Lung (tissue), 12 donors: ENCODE measurements around the gene ALOX12. TPM values are rescaled to one million over a fixed set of nuclear protein-coding genes. Genes with fewer than 3 reads are reported as not detected.
A peak's percentile ranks its signal among the peaks of the same experiment; 100 is the strongest.

Experiments
- ATAC-seq: fragments of 200-7000 bp; cut with Tn5 transposase; one replicate; pipeline ENCODE4 v1.9.1; 2020; ENCODE audit warnings: moderate number of reproducible peaks; ENCODE audit not compliant: insufficient read depth, low FRiP score
- DNase-seq, 3 donors: peaks; one replicate each; pipeline ENCODE4 v3.0.0-alpha.2; 2013 to 2017
- H3K27ac ChIP-seq, 2 donors: one replicate each; pipeline ENCODE4 v1.5.1; 2013; ENCODE audit warnings: mild to moderate bottlenecking in 2 of 2, moderate library complexity in 2 of 2, control low read depth in 1 of 2, inconsistent platforms in 1 of 2, low read depth in 1 of 2, low read length in 1 of 2
- H3K27me3 ChIP-seq, 3 donors: one replicate each; pipeline ENCODE4 v1.5.1; 2013; ENCODE audit warnings: low read length in 2 of 3; ENCODE audit not compliant: control insufficient read depth in 3 of 3, insufficient read depth in 3 of 3
- H3K36me3 ChIP-seq, 4 donors: one replicate each; pipeline ENCODE4 v1.5.1; 2013; ENCODE audit warnings: low read length in 4 of 4, mild to moderate bottlenecking in 1 of 4, moderate library complexity in 1 of 4; ENCODE audit not compliant: control insufficient read depth in 4 of 4, insufficient read depth in 4 of 4
- H3K4me1 ChIP-seq, 5 donors: one replicate each; pipeline ENCODE4 v1.5.1; 2013; ENCODE audit warnings: low read length in 5 of 5, mild to moderate bottlenecking in 2 of 5, moderate library complexity in 1 of 5; ENCODE audit not compliant: control insufficient read depth in 5 of 5, insufficient read depth in 5 of 5
- H3K4me3 ChIP-seq: one replicate; pipeline ENCODE4 v1.5.1; 2013; ENCODE audit warnings: mild to moderate bottlenecking, control low read depth, moderate library complexity
- H3K9ac ChIP-seq, 2 donors: one replicate each; pipeline ENCODE4 v1.5.1; 2013; ENCODE audit warnings: low read length in 2 of 2, control low read depth in 1 of 2; ENCODE audit not compliant: insufficient read depth in 1 of 2
- H3K9me3 ChIP-seq, 4 donors: one replicate each; pipeline ENCODE4 v1.5.1; 2013; ENCODE audit warnings: low read length in 3 of 4, mild to moderate bottlenecking in 1 of 4, moderate library complexity in 1 of 4; ENCODE audit not compliant: control insufficient read depth in 4 of 4, insufficient read depth in 3 of 4
- WGBS, 2 donors: extraction: QIAGEN DNeasy Blood & Tissue Kit; methylation state at CpG; one replicate each; pipeline ENCODE4 v1.1.7; 2013; 5-methylcytosine and 5-hydroxymethylcytosine counted together
- polyA plus RNA-seq, 2 donors: library from polyadenylated mRNA; stranded (reverse); fragments of 200-250 nt; gene quantifications; one replicate each; pipeline ENCODE4 v1.2.1, GENCODE V29; 2013
- total RNA-seq, 2 donors: library from RNA; depleted of rRNA in 1 of 2; stranded (reverse); fragments of >200 nt in 1 of 2; gene quantifications; one replicate each; pipeline ENCODE4 v1.2.1, GENCODE V29; 2014 to 2021
- TF ChIP-seq, protein P1 (sequence below): IDR thresholded peaks from 2 replicates; pipeline ENCODE4 v1.5.1; 2012; ENCODE audit warnings: mild to moderate bottlenecking; ENCODE audit errors: control extremely low read depth, extremely low read depth
- donor health status: control.
- donor health status: control.
- donor health status: Bipolar disorder and iron deficiency.
- donor health status: healthy.
- donor health status: DM: yes; HTN: yes; CAD: no.

The ALOX12 gene
- total and polyA plus RNA-seq, 4 donors = 0.21 to 0.95 (median 0.45) TPM

GRCh38 chr17:7018331-7018964 lies 22.6 kb downstream of the ALOX12 start:
- H3K4me1 ChIP-seq = peaks cover 9 to 64% (median 11%) of the 10 kb centered on the region in 5 donors
- peaks cover 0 to 17% (median 14%) of the 10 kb centered on the region in 3 donors for H3K27me3 ChIP-seq
- peak overlapping the region; percentile 88 to 95 for H3K27ac ChIP-seq
- WGBS, 2 donors = 63 to 86% methylated on average over 10 of the region's 10 CpGs
- TF ChIP-seq, protein P1, sequence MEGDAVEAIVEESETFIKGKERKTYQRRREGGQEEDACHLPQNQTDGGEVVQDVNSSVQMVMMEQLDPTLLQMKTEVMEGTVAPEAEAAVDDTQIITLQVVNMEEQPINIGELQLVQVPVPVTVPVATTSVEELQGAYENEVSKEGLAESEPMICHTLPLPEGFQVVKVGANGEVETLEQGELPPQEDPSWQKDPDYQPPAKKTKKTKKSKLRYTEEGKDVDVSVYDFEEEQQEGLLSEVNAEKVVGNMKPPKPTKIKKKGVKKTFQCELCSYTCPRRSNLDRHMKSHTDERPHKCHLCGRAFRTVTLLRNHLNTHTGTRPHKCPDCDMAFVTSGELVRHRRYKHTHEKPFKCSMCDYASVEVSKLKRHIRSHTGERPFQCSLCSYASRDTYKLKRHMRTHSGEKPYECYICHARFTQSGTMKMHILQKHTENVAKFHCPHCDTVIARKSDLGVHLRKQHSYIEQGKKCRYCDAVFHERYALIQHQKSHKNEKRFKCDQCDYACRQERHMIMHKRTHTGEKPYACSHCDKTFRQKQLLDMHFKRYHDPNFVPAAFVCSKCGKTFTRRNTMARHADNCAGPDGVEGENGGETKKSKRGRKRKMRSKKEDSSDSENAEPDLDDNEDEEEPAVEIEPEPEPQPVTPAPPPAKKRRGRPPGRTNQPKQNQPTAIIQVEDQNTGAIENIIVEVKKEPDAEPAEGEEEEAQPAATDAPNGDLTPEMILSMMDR = no peak
- peak overlapping the region in 1 of 2 donors; percentile 74 for H3K9ac ChIP-seq
- no peak overlapping the region for H3K4me3 ChIP-seq
- no peaks in the 10 kb centered on the region for H3K9me3 ChIP-seq
- DNase-seq = no peak
- peaks cover 0 to 11% (median 4%) of the 10 kb centered on the region in 4 donors for H3K36me3 ChIP-seq
- ATAC-seq = no peak

DNA sequence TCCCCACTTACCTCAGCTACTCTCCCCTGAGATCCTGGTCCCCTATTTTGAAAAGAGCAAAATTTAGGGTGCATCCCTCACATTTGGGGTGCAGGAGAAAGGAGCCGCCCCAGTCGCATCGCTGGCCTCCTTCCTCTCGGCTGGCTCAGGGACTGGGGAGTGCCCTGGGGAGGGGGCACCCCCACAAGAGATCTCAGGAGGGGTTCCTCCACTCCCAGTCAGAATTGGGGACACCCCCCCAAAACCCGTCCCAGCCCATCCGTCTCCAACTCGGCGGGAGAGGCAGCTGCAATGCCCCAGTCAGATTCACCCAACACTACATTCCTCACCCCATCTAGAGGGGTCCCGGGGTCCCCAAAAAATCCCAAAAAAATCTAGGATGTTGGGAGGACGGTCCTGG lies 23.5 kb downstream of the ALOX12 start:
- 45 to 62% methylated on average over 10 of the region's 10 CpGs for WGBS, 2 donors
- Histone ChIP-seq H3K4me3 (peak overlapping the region; percentile 45), H3K36me3 (peaks cover 0 to 11% (median 4%) of the 10 kb centered on the region in 4 donors), H3K27me3 (peaks cover 0 to 18% (median 17%) of the 10 kb centered on the region in 3 donors), H3K9ac (peak overlapping the region in 1 of 2 donors; percentile 74), H3K4me1 (peaks cover 5 to 55% (median 10%) of the 10 kb centered on the region in 5 donors), H3K27ac (peak overlapping the region; percentile 88 to 95), H3K9me3 (no peaks in the 10 kb centered on the region)
- TF ChIP-seq, protein P1 = no peak
- DNase-seq (no peak), ATAC-seq (no peak)

- Histone ChIP-seq H3K27me3 (peaks cover 0 to 18% (median 17%) of the 10 kb centered on the region in 3 donors), H3K27ac (peak overlapping the region; percentile 88 to 95), H3K4me3 (peak overlapping the region; percentile 45), H3K4me1 (peaks cover 5 to 55% (median 10%) of the 10 kb centered on the region in 5 donors), H3K9me3 (no peaks in the 10 kb centered on the region), H3K9ac (peak overlapping the region in 1 of 2 donors; percentile 74), H3K36me3 (peaks cover 0 to 11% (median 4%) of the 10 kb centered on the region in 4 donors)
- ATAC-seq (no peak), DNase-seq (peak; percentile 78 to 89 (median 85))
- WGBS, 2 donors = 20 to 33% methylated on average over 10 to 15 of the region's 16 CpGs
- TF ChIP-seq, protein P1 = no peak
Measured at GRCh38 chr17:7019839-7020519, 24.1 kb downstream of the ALOX12 start.
